Endothelial cell of umbilical vein (primary cell): ENCODE data around the gene EEA1.

Source experiments
- CTCF ChIP-seq, 2 donors: IDR thresholded peaks; 1 replicate in 1 of 2; 2 replicates in 1 of 2; pipeline ENCODE4 v1.5.1; 2011; ENCODE audit warnings: low read length in 2 of 2, mild to moderate bottlenecking in 2 of 2, moderate library complexity in 2 of 2, control low read depth in 1 of 2, inconsistent platforms in 1 of 2, low read depth in 1 of 2; ENCODE audit not compliant: insufficient read depth in 1 of 2; ENCODE audit errors: extremely low read depth in 1 of 2
- EZH2 ChIP-seq: IDR thresholded peaks from 2 replicates; pipeline ENCODE4 v1.6.1; 2012; ENCODE audit warnings: borderline replicate concordance, low read depth, mild to moderate bottlenecking, moderate library complexity, low read length, inconsistent platforms; ENCODE audit not compliant: severe bottlenecking
- MAX ChIP-seq: IDR thresholded peaks from 2 replicates; pipeline ENCODE4 v1.6.1; 2011; ENCODE audit not compliant: insufficient read depth, insufficient read length
- POLR2A ChIP-seq: IDR thresholded peaks from 2 replicates; pipeline ENCODE4 v1.6.1; 2012; ENCODE audit warnings: low read depth, mild to moderate bottlenecking, control low read depth, low read length
- POLR2AphosphoS5 ChIP-seq: IDR thresholded peaks from 2 replicates; pipeline ENCODE4 v1.6.1; 2012; ENCODE audit warnings: low read depth, mild to moderate bottlenecking, control low read depth, low read length, moderate library complexity; ENCODE audit not compliant: insufficient read depth

GRCh38 chr12:92733181-92733580 is 195.9 kb downstream of the EEA1 start:
- TF ChIP-seq POLR2A, result no peak
- TF ChIP-seq POLR2AphosphoS5, result no peak
- TF ChIP-seq CTCF (IDR thresholded peaks at IDR 0.05; ENCODE audit: extremely low read depth in 1 of 2, insufficient read depth in 1 of 2, low read depth in 1 of 2, low read length in 2 of 2), result no peak
- TF ChIP-seq EZH2, result no peak
- TF ChIP-seq MAX, result no peak
